ENCODE data around the gene OSR1.

OSR1 gene

DNA sequence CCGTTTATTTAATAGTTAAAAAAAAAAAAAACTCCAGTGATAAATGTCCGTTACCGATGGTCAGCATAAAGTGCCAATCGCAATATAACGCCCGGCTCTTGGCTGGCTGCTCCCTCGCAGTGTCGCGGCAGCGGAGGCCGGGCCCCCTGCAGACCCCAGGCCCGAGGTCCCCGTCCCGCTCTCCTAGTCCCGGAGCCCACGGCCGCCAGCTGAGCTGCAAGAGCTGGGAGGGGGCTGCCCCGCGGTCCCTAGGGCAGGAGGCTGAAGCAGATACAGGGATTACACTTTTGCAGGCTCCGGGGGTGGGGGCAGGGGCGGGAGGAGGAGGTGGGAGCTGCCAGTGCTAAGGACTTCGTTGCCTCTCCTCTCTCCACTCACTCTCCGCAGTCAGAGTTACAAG lies 6.9 kb downstream of the OSR1 start:
- in situ Hi-C loops (cut with HindIII; ENCODE audit: low sequenced_read_pairs): loop anchor here (25.0 kb wide), 1 partner anchor 839 kb away; no protein-coding TSS in a partner anchor
- TF ChIP-seq CTCF (IDR thresholded peaks at IDR 0.05; ENCODE audit: low read depth, low read length): no peak
- H3K4me3 ChIP-seq (ENCODE audit: low read depth, low read length): no peak overlapping the region

DNA sequence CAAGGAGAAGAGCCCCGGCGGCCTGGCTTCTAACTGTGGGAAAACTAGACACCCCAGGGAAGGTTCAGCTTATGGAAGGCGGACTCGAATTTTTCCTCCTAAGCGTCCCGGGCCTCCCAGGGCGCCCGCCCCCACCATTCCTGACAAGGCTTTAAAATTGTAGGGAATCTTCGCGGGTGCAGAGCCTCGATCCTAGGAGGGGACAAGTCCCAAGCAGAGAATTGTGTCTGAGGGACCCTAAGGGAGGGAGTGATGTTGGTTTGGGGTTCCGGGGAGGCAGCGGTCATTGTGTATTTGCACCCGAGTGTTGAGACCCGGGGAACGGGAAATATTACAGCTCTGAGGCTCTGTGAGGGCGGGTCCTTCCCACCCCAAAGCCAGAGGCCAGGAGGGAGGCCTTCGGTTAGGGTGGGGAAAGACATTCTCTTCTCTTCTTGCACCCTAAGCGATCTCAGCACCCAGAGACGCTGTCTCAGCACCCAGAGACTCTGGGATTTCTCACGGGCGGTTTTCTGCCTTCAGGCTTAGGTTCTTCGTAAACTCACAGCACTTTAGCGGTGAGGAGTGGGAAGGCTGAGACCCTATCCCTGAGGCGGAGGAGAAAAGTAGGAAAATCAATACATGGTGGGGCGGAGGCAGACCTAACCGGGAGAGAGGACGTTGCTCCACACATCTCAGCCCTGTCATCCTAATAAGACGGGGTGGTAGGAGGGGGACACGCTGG lies 7.6 kb downstream of the OSR1 start:
- no peak for DNase-seq (ENCODE audit: low read depth, low spot score)
- peak overlapping the region; percentile 3 for H3K4me3 ChIP-seq (ENCODE audit: low read depth, low read length)
- in situ Hi-C loops (cut with HindIII; ENCODE audit: low sequenced_read_pairs): loop anchor here (25.0 kb wide), 1 partner anchor 839 kb away; no protein-coding TSS in a partner anchor
- TF ChIP-seq CTCF (IDR thresholded peaks at IDR 0.05; ENCODE audit: low read depth, low read length): no peak

More for the DNA sequence above, 6.9 kb downstream of the OSR1 start:
- no peak for DNase-seq (ENCODE audit: low read depth, low spot score)

GRCh38 chr2:19349911-19350677 lies 8.3 kb downstream of the OSR1 start:
- peak; percentile 83 for TF ChIP-seq CTCF (IDR thresholded peaks at IDR 0.05; ENCODE audit: low read depth, low read length)
- in situ Hi-C loops (cut with HindIII; ENCODE audit: low sequenced_read_pairs): loop anchor here (25.0 kb wide), 1 partner anchor 838 kb away; no protein-coding TSS in a partner anchor
- no peak overlapping the region for H3K4me3 ChIP-seq (ENCODE audit: low read depth, low read length)
- peak; percentile 74 for DNase-seq (ENCODE audit: low read depth, low spot score)

- in situ Hi-C loops (cut with HindIII; ENCODE audit: low sequenced_read_pairs): no loop called here
These were observed 9.7 kb downstream of the OSR1 start for GRCh38 chr2:19348692-19349091.

GRCh38 chr2:19347619-19348562 lies 10.5 kb downstream of the OSR1 start:
- in situ Hi-C loops (cut with HindIII; ENCODE audit: low sequenced_read_pairs): no loop called here
- no peak for TF ChIP-seq CTCF (IDR thresholded peaks at IDR 0.05; ENCODE audit: low read depth, low read length)
- H3K4me3 ChIP-seq (ENCODE audit: low read depth, low read length): peak overlapping the region; percentile 85
- DNase-seq (ENCODE audit: low read depth, low spot score): peak; percentile 98

More at GRCh38 chr2:19348692-19349091, 9.7 kb downstream of the OSR1 start:
- TF ChIP-seq CTCF (IDR thresholded peaks at IDR 0.05; ENCODE audit: low read depth, low read length): no peak
- H3K4me3 ChIP-seq (ENCODE audit: low read depth, low read length): peak overlapping the region; percentile 85
- DNase-seq (ENCODE audit: low read depth, low spot score): no peak

Data from astrocyte of the spinal cord (primary cell).